ENCODE measurements around the gene SOCS3. TPM values are rescaled to one million over a fixed set of nuclear protein-coding genes. Genes with fewer than 3 reads are reported as not detected.
A peak's percentile ranks its signal among the peaks of the same experiment; 100 is the strongest.

Gene SOCS3
- total RNA-seq, 4 donors from 2014 or later: 12.5 to 45.0 (median 13.0) TPM

- no peak for DNase-seq (ENCODE audit: low spot score in 2 of 2)
- TF ChIP-seq POLR2A (IDR thresholded peaks at IDR 0.05) (no peak), CTCF (IDR thresholded peaks at IDR 0.05) (no peak)
- WGBS, 2 donors: 86 to 94% methylated on average over 6 of the region's 6 CpGs
- H3K4me3 ChIP-seq (ENCODE audit: low read depth, poor library complexity, severe bottlenecking): no peak overlapping the region
- intact Hi-C loops (cut with DNase I; ENCODE audit: low total_unique reads): no loop called here
Measured at GRCh38 chr17:78406396-78406795, 46.5 kb upstream of the SOCS3 start.

GRCh38 chr17:78403822-78404221 is 43.9 kb upstream of the SOCS3 start:
- no peak overlapping the region for H3K4me3 ChIP-seq (ENCODE audit: low read depth, poor library complexity, severe bottlenecking)
- DNase-seq (ENCODE audit: low spot score in 2 of 2): no peak
- 94 to 97% methylated on average over 14 of the region's 14 CpGs for WGBS, 2 donors
- TF ChIP-seq POLR2A (IDR thresholded peaks at IDR 0.05) (no peak), CTCF (IDR thresholded peaks at IDR 0.05) (no peak)
- intact Hi-C loops (cut with DNase I; ENCODE audit: low total_unique reads): no loop called here

- no peak for TF ChIP-seq CTCF (IDR thresholded peaks at IDR 0.05)
- TF ChIP-seq POLR2A (IDR thresholded peaks at IDR 0.05): no peak
- no peak overlapping the region for H3K4me3 ChIP-seq (ENCODE audit: low read depth, poor library complexity, severe bottlenecking)
- DNase-seq (ENCODE audit: low spot score in 2 of 2): no peak
- WGBS, 2 donors: 67 to 89% methylated on average over 5 to 7 of the region's 8 CpGs
- intact Hi-C loops (cut with DNase I; ENCODE audit: low total_unique reads): no loop called here
Measured at GRCh38 chr17:78401891-78402290, 42.0 kb upstream of the SOCS3 start.

- no peak overlapping the region for H3K4me3 ChIP-seq (ENCODE audit: low read depth, poor library complexity, severe bottlenecking)
- DNase-seq (ENCODE audit: low spot score in 2 of 2): no peak
- 61 to 68% methylated on average over 6 of the region's 6 CpGs for WGBS, 2 donors
- no peak for TF ChIP-seq POLR2A (IDR thresholded peaks at IDR 0.05)
- TF ChIP-seq CTCF (IDR thresholded peaks at IDR 0.05): no peak
- intact Hi-C loops (cut with DNase I; ENCODE audit: low total_unique reads): no loop called here
Measured at GRCh38 chr17:78401246-78401645, 41.4 kb upstream of the SOCS3 start.

GRCh38 chr17:78400581-78401240 is 40.8 kb upstream of the SOCS3 start:
- TF ChIP-seq CTCF (IDR thresholded peaks at IDR 0.05) (no peak), POLR2A (IDR thresholded peaks at IDR 0.05) (no peak)
- intact Hi-C loops (cut with DNase I; ENCODE audit: low total_unique reads): no loop called here
- H3K4me3 ChIP-seq (ENCODE audit: low read depth, poor library complexity, severe bottlenecking): no peak overlapping the region
- no peak for DNase-seq (ENCODE audit: low spot score in 2 of 2)
- WGBS, 2 donors: 84 to 88% methylated on average over 17 of the region's 17 CpGs

GRCh38 chr17:78399693-78400144 is 39.8 kb upstream of the SOCS3 start:
- no peak overlapping the region for H3K4me3 ChIP-seq (ENCODE audit: low read depth, poor library complexity, severe bottlenecking)
- intact Hi-C loops (cut with DNase I; ENCODE audit: low total_unique reads): no loop called here
- 79 to 80% methylated on average over 6 of the region's 6 CpGs for WGBS, 2 donors
- DNase-seq (ENCODE audit: low spot score in 2 of 2): no peak
- TF ChIP-seq CTCF (IDR thresholded peaks at IDR 0.05): peak in 1 of 3 donors; percentile 27
- TF ChIP-seq POLR2A (IDR thresholded peaks at IDR 0.05): no peak

Data from lower leg skin (tissue), 4 donors.